Kidney (tissue), 14 donors: ENCODE data around the gene NCK1. TPM values are rescaled to one million over a fixed set of nuclear protein-coding genes. Genes with fewer than 3 reads are reported as not detected.

Source experiments
- DNase-seq, 5 donors: peaks; one replicate each; pipeline ENCODE4 v3.0.0-alpha.2; 2013 to 2020
- FAIRE-seq: peaks from 2 replicates; lab custom pipeline; 2012; peaks lifted over from hg19 to GRCh38; lab: Jason Lieb, UNC
- H3K27ac ChIP-seq, 2 donors: one replicate each; pipeline ENCODE4 v1.7.0; 2013; ENCODE audit warnings: low read depth in 2 of 2, low read length in 2 of 2, inconsistent platforms in 1 of 2
- H3K27me3 ChIP-seq: one replicate; pipeline ENCODE4 v1.7.1; 2013; ENCODE audit warnings: low read length, inconsistent platforms; ENCODE audit not compliant: control insufficient read depth, insufficient read depth
- H3K36me3 ChIP-seq, 3 donors: one replicate each; pipeline versions ENCODE4 v1.7.0 to v1.7.1; 2013; ENCODE audit warnings: low read length in 3 of 3, control low read depth in 1 of 3, inconsistent platforms in 1 of 3; ENCODE audit not compliant: insufficient read depth in 3 of 3, control insufficient read depth in 2 of 3
- H3K4me1 ChIP-seq, 3 donors: one replicate each; pipeline versions ENCODE4 v1.7.0 to v1.7.1; 2013; ENCODE audit warnings: low read length in 3 of 3, inconsistent platforms in 1 of 3, low read depth in 1 of 3; ENCODE audit not compliant: control insufficient read depth in 2 of 3, insufficient read depth in 2 of 3
- H3K4me3 ChIP-seq, 3 donors: one replicate each; pipeline versions ENCODE4 v1.7.0 to v1.8.1; 2013; ENCODE audit warnings: low read length in 3 of 3, control low read depth in 1 of 3, inconsistent platforms in 1 of 3
- H3K9ac ChIP-seq, 3 donors: one replicate each; pipeline versions ENCODE4 v1.7.0 to v1.7.1; 2013; ENCODE audit warnings: low read length in 3 of 3, control low read depth in 1 of 3, inconsistent platforms in 1 of 3
- H3K9me3 ChIP-seq, 3 donors: one replicate each; pipeline versions ENCODE4 v1.7.0 to v1.7.1; 2013; ENCODE audit warnings: low read length in 3 of 3, control low read depth in 1 of 3, inconsistent platforms in 1 of 3; ENCODE audit not compliant: control insufficient read depth in 2 of 3, insufficient read depth in 1 of 3
- CTCF ChIP-seq: IDR thresholded peaks from 3 replicates; pipeline ENCODE4 v1.5.1; 2012; ENCODE audit warnings: mild to moderate bottlenecking, moderate library complexity, borderline replicate concordance; ENCODE audit not compliant: insufficient read depth; ENCODE audit errors: extremely low read depth
- intact Hi-C: fragments of 100-400 bp; cut with DNase I; formaldehyde crosslinking; loops from one replicate; pipeline ENCODE4 v1.11.1; 2022
- polyA plus RNA-seq: library from polyadenylated mRNA; stranded (reverse); fragments of 350-450 nt; fragmentation: Illumina TruSeq; extraction: RNeasy Lipid Tissue Mini Kit (QIAGEN cat#74804); gene quantifications from one replicate; pipeline ENCODE4 v1.2.3, GENCODE V29; 2014; ENCODE audit warnings: low read depth, low replicate concordance; ENCODE audit not compliant: insufficient read depth
- total RNA-seq: library from RNA; stranded (reverse); fragmentation: NEBNext Ultra II Directional; extraction: Animal tissue kit (Norgen Biotek cat#: 25700); gene quantifications from one replicate; pipeline ENCODE4 v1.2.1, GENCODE V29; 2021
- donor health status: control.
- donor health status: control.
- donor health status: control.
- donor health status: control.
- donor health status: control.
- donor health status: DM: yes; HTN: yes; CAD: no.
- donor health status: Normal renal cell carcinoma (clear cell type).

NCK1 gene
- total and polyA plus RNA-seq, 2 donors from 2014 or later: 12.6 to 46.8 TPM

GRCh38 chr3:136910697-136911096, 48.7 kb downstream of the NCK1 start:
- Histone ChIP-seq H3K9me3 (no peaks in the 10 kb centered on the region), H3K27me3 (no peaks in the 10 kb centered on the region), H3K4me1 (no peaks in the 10 kb centered on the region), H3K9ac (no peak overlapping the region), H3K27ac (no peak overlapping the region), H3K36me3 (no peaks in the 10 kb centered on the region), H3K4me3 (no peak overlapping the region)
- DNase-seq (no peak), FAIRE-seq (no peak)
- intact Hi-C loops: no loop called here
- no peak for TF ChIP-seq CTCF

- no peak overlapping the region for H3K4me3 ChIP-seq
- intact Hi-C loops: no loop called here
- H3K36me3 ChIP-seq: no peaks in the 10 kb centered on the region
- H3K27me3 ChIP-seq: no peaks in the 10 kb centered on the region
- H3K27ac ChIP-seq: no peak overlapping the region
- H3K9ac ChIP-seq: no peak overlapping the region
- H3K4me1 ChIP-seq: no peaks in the 10 kb centered on the region
- TF ChIP-seq CTCF: no peak
- DNase-seq (no peak), FAIRE-seq (no peak)
- no peaks in the 10 kb centered on the region for H3K9me3 ChIP-seq
These were observed 51.2 kb downstream of the NCK1 start for GRCh38 chr3:136913168-136913567.

- no peak for TF ChIP-seq CTCF
- intact Hi-C loops: no loop called here
- H3K36me3 ChIP-seq: no peaks in the 10 kb centered on the region
- no peaks in the 10 kb centered on the region for H3K9me3 ChIP-seq
- H3K4me1 ChIP-seq: no peaks in the 10 kb centered on the region
- no peak overlapping the region for H3K9ac ChIP-seq
- no peak overlapping the region for H3K27ac ChIP-seq
- DNase-seq (no peak), FAIRE-seq (no peak)
- no peaks in the 10 kb centered on the region for H3K27me3 ChIP-seq
- H3K4me3 ChIP-seq: no peak overlapping the region
These were observed 52.7 kb downstream of the NCK1 start for GRCh38 chr3:136914739-136915138.

GRCh38 chr3:136916223-136916622, 54.2 kb downstream of the NCK1 start:
- H3K9ac ChIP-seq: no peak overlapping the region
- intact Hi-C loops: no loop called here
- TF ChIP-seq CTCF: no peak
- H3K9me3 ChIP-seq: peaks cover 0 to 2% (median 0%) of the 10 kb centered on the region in 3 donors
- H3K4me3 ChIP-seq: no peak overlapping the region
- no peak for DNase-seq
- no peak for FAIRE-seq
- no peaks in the 10 kb centered on the region for H3K4me1 ChIP-seq
- H3K36me3 ChIP-seq: no peaks in the 10 kb centered on the region
- H3K27ac ChIP-seq: no peak overlapping the region
- no peaks in the 10 kb centered on the region for H3K27me3 ChIP-seq
